HG02571 (cell line): Measurements from ENCODE around the gene DCP2.

Source experiments
- ATAC-seq: cut with Tn5 transposase; IDR thresholded peaks from one replicate; pipeline ENCODE4 v1.9.1; 2021; ENCODE audit warnings: mild to moderate bottlenecking, moderate library complexity; ENCODE audit not compliant: unreplicated experiment

DCP2 gene

GRCh38 chr5:112965733-112966306 lies 10.8 kb upstream of the DCP2 start:
- no peak for ATAC-seq

- no peak for ATAC-seq
These were observed 9.0 kb upstream of the DCP2 start for GRCh38 chr5:112967520-112968083.

GRCh38 chr5:112968411-112969106 lies 8.0 kb upstream of the DCP2 start:
- ATAC-seq = no peak

DNA sequence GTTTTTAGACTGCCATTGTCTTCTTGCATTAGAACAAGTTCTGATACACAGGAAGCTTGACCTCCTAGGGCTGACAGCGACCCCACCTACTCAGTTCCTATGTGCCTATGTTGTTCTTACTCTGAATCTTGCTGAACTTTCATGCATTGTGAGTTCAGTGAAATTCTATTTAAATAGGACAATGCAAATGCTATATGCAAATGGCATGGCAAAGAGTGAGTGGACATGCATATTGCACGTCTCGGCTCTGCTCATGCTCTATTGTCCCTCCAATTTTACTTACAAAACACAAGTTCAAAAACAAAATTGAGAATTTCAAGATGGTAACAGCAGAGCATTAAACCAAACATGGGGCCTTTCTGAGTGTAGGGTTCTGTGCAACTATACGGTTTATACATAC lies 5.3 kb upstream of the DCP2 start:
- ATAC-seq = no peak

- no peak for ATAC-seq
These were observed 3.6 kb upstream of the DCP2 start for GRCh38 chr5:112973036-112973435.

- no peak for ATAC-seq
These were observed 2.7 kb upstream of the DCP2 start for GRCh38 chr5:112973904-112974303.

- ATAC-seq = no peak
These were observed 1.7 kb upstream of the DCP2 start for GRCh38 chr5:112974901-112975300.

GRCh38 chr5:112975721-112976431 lies 722 bp upstream of the DCP2 start:
- ATAC-seq = peak; percentile 24

DNA sequence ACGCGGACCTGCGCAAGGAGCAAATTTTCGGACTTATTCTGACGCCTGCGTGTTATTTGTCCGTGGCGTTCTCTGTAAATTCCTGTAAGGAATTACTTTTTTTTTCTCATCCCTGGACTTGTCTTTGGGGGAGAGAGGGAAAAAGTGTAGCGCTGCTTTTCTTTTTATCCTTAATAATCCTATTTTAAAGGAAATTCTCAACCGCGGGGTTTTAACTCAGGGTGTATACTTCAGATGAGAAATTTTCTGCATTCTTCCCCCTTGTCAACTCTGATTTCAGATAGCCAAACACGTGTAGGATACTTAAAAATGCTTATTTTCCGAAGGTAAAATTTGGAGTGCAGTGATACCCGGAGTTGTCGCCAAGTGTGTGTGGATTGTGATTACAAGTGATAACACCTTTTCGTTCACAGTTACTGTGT lies 853 bp downstream of the DCP2 start:
- ATAC-seq = no peak

DNA sequence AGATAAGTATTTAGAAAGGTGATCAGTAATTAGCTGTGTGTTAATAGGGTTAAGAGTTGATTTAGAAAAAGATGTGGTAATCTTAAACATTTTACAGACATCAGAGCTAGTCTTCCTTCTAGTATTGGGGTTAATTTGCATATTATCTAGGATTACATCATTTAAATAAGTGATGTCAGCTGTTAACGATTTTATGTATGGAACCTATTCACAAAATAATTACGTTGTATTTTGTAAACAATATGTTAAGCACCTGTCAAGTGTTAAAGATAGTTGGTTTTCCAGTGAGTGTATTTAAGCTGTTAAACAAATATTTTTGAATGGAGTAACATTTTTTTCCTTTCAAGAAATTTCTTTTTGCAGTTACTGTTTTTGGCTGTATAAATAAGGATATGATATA lies 2.2 kb downstream of the DCP2 start:
- no peak for ATAC-seq

DNA sequence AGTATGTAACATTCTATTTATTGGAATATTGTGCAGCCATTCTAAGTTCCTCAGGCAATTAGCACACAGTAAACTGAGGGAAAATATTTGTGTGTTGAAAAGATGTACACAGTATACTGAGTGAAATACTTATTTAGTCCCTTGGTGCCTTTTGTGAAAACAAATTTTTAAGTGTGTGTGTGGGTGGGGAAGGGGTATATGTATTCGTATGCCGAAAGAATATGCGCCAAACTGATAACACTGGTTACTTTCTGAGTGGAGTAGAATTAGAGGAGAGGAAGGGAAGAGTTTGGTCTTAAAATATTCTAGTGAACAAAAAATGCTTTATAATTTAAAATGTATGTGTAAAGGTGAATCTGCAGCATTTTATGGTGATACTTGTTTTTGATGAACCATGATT lies 3.1 kb downstream of the DCP2 start:
- ATAC-seq = no peak

GRCh38 chr5:112983363-112983762 lies 6.8 kb downstream of the DCP2 start:
- ATAC-seq = no peak

GRCh38 chr5:112986224-112986623 lies 9.6 kb downstream of the DCP2 start:
- no peak for ATAC-seq

DNA sequence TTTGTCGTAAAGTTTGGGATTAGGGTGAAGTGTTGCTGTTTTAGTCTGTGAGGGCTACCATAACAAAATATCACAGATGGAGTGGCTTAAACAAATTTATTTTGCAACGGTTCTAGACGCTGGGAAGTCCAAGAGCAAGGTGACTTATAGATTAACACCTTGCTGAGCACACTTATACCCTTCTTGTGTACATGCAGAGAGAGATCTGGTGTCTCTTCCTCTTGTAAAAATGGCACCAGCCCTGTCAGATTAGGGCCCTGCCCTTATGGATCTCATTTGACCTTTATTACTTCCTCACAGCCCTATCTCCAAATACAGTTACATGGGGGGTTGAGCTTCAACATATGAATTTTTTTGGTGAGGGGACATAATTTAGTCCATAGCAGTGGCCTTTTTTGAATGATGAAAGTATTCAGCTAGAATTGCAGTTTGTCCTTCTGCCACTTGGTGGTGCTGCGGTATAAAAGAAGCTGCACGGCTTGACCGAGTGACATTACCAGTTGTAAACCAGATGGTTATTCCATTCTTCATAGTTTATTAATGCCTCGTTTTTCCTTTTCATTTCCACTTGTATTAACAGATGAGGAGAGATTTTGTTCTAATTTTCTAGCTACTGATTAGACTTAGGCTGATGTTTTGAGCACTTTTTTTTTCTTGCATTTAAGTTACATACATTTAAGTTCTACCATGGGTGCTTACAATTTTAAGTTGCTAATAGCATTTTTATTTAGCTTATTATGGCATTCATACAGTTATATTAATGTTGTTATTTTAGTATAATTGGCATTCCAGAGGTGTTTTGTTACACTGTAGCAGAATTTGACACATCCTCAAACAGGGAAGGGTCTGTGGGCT lies 19.4 kb downstream of the DCP2 start:
- ATAC-seq = peak; percentile 78

DNA sequence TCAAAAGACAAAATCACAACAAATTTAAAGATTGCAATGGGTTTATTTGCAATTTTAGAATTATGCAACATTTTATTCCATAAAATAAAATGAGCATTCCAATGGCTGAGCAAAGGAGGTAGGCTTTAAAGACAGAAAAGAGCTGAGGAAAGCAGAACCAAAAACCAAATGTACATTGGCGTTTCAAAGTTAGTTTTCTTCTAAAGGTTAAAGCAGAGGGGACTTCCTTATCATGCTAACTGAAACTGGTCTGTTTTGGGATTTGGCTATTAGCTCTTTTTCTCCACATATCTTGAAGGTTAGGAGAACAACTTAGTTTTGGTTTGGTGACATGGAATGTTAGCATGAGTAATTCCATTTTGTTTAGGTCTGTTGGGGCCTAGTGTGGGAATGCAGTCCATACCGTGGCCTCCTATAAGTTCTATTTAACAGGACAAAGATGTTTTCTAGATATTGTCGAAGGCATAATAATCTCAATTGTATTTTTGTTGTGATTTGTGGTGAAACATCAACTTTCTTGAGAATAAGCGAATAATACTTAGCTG lies 20.3 kb downstream of the DCP2 start:
- ATAC-seq = no peak

DNA sequence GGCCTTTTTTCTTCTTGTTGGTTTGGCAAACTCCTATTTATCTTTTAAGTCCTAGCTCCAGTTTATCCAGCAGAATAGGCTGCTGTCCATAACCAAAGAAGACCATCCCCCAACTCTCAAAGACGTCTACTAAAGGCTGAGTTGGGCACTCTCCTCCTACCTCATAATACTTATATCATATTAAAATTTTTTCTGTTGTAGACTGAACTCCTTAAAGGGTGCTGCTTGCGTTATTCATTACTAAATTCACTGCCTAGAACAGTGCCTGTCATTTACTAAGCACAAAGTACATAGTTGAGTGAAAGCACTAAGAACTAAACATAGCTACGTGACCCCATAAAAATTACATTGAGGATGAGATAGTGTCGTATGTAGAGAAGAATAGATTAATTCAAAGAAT lies 21.7 kb downstream of the DCP2 start:
- ATAC-seq = no peak

DNA sequence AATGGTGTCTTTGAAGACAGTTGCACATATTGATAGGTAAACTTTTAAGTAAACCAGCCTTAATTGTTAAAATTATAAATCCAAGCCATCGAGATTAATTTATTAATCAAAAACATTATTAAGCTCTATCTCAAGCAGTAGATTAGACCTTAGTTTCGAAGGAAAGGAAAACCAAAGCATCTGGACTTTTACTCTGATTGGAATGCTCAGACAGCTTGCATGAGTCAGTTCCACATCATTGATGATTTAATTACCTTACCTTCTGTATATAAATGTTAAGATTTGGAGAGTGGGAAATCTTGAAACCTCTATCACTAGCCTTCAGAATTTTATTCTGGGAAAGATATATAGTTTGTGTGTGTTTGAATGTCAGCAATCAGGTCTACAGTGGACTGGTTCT lies 23.9 kb downstream of the DCP2 start:
- no peak for ATAC-seq

DNA sequence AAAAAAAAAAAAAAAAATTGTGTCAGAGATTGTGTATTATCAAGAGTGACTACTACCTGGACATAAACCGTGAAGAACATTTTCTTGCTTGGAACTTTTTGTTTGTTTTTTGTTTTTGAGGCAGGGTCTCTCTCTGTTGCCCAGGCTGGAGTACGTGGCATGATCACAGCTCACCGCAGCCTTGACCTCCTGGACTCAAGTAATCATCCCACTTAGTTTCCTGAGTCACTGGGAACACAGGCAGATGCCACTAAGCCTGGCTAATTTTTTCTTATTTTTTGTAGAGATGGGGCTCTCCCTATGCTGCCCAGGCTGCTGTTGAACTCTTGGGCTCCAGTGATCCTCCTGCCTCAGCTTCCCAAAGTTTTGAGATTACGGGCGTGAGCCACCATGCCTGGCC lies 25.8 kb downstream of the DCP2 start:
- no peak for ATAC-seq

- no peak for ATAC-seq
These were observed 27.2 kb downstream of the DCP2 start for GRCh38 chr5:113003763-113004162.

GRCh38 chr5:113005454-113005853 lies 28.9 kb downstream of the DCP2 start:
- no peak for ATAC-seq
